Measurements from ENCODE around the gene LYPD4.
A peak's percentile ranks its signal among the peaks of the same experiment; 100 is the strongest.

Gene LYPD4

GRCh38 chr19:41883463-41883820 is 39.0 kb upstream of the LYPD4 start:
- H4K20me1 ChIP-seq (ENCODE audit: insufficient read depth, low read length): no peaks in the 10 kb centered on the region
- H3K4me3 ChIP-seq (ENCODE audit: low read length): peak overlapping the region; percentile 90
- peaks cover 14% of the 10 kb centered on the region for H3F3A ChIP-seq (ENCODE audit: insufficient read depth, low read length)
- no peak for TF ChIP-seq CTCF (IDR thresholded peaks at IDR 0.05; ENCODE audit: low read length)
- no peak for TF ChIP-seq EZH2phosphoT487 (IDR thresholded peaks at IDR 0.05; ENCODE audit: low read length)
- no peak for TF ChIP-seq EZH2 (optimal IDR thresholded peaks at IDR 0.05; ENCODE audit: low read depth, low read length)
- no peaks in the 10 kb centered on the region for H3K9me2 ChIP-seq (replicated peaks; ENCODE audit: insufficient read depth, low read length)
- H3K4me1 ChIP-seq (ENCODE audit: low read length): peaks cover 17% of the 10 kb centered on the region
- H3K27me3 ChIP-seq (replicated peaks; ENCODE audit: insufficient read depth, low read length): no peaks in the 10 kb centered on the region
- peak overlapping the region; percentile 50; the same call in 1 of the 2 replicates for H3K27ac ChIP-seq (ENCODE audit: low read length)
- peak overlapping the region; percentile 85 for H3K9ac ChIP-seq (ENCODE audit: low read length)
- H3K36me3 ChIP-seq (replicated peaks; ENCODE audit: insufficient read depth, low read length): no peaks in the 10 kb centered on the region
- H3K9me3 ChIP-seq (replicated peaks; ENCODE audit: insufficient read depth, low read length): no peaks in the 10 kb centered on the region
- H2AFZ ChIP-seq (ENCODE audit: low read length): peak overlapping the region; percentile 73
- no peak for DNase-seq
- H3K79me2 ChIP-seq (ENCODE audit: low read length): peaks cover 43% of the 10 kb centered on the region
- peak overlapping the region; percentile 85 for H3K4me2 ChIP-seq (ENCODE audit: low read depth, low read length)

GRCh38 chr19:41882568-41883462 is 38.3 kb upstream of the LYPD4 start, which contains the start of gene ARHGEF1:
TSS of gene ARHGEF1 (plus strand) at chr19:41883184. CDS start at chr19:41888083, 4,899 bp downstream.
- Histone ChIP-seq H4K20me1 (ENCODE audit: insufficient read depth, low read length) (no peaks in the 10 kb centered on the region), H3F3A (ENCODE audit: insufficient read depth, low read length) (peaks cover 14% of the 10 kb centered on the region), H3K9ac (ENCODE audit: low read length) (peak within 1 kb of the TSS; percentile 85), H3K9me3 (replicated peaks; ENCODE audit: insufficient read depth, low read length) (no peaks in the 10 kb centered on the region), H3K27me3 (replicated peaks; ENCODE audit: insufficient read depth, low read length) (no peaks in the 10 kb centered on the region), H3K4me3 (ENCODE audit: low read length) (peak within 1 kb of the TSS; percentile 90), H3K27ac (ENCODE audit: low read length) (peak within 1 kb of the TSS; percentile 50; the same call in 1 of the 2 replicates), H3K4me1 (ENCODE audit: low read length) (peaks cover 17% of the 10 kb centered on the region), H3K9me2 (replicated peaks; ENCODE audit: insufficient read depth, low read length) (no peaks in the 10 kb centered on the region), H3K79me2 (ENCODE audit: low read length) (peaks cover 40% of the 10 kb centered on the region), H3K36me3 (replicated peaks; ENCODE audit: insufficient read depth, low read length) (no peaks in the 10 kb centered on the region), H2AFZ (ENCODE audit: low read length) (peak within 1 kb of the TSS; percentile 89), H3K4me2 (ENCODE audit: low read depth, low read length) (peak within 1 kb of the TSS; percentile 85)
- DNase-seq: peak; percentile 46
- no peak for TF ChIP-seq EZH2phosphoT487 (IDR thresholded peaks at IDR 0.05; ENCODE audit: low read length)
- no peak for TF ChIP-seq CTCF (IDR thresholded peaks at IDR 0.05; ENCODE audit: low read length)
- TF ChIP-seq EZH2 (optimal IDR thresholded peaks at IDR 0.05; ENCODE audit: low read depth, low read length): no peak

GRCh38 chr19:41880329-41880708 is 35.8 kb upstream of the LYPD4 start:
- H3K36me3 ChIP-seq (replicated peaks; ENCODE audit: insufficient read depth, low read length): no peaks in the 10 kb centered on the region
- TF ChIP-seq CTCF (IDR thresholded peaks at IDR 0.05; ENCODE audit: low read length): no peak
- TF ChIP-seq EZH2phosphoT487 (IDR thresholded peaks at IDR 0.05; ENCODE audit: low read length): no peak
- no peak for TF ChIP-seq EZH2 (optimal IDR thresholded peaks at IDR 0.05; ENCODE audit: low read depth, low read length)
- DNase-seq: no peak
- no peaks in the 10 kb centered on the region for H4K20me1 ChIP-seq (ENCODE audit: insufficient read depth, low read length)
- H3K4me3 ChIP-seq (ENCODE audit: low read length): no peak overlapping the region
- peaks cover 27% of the 10 kb centered on the region for H3F3A ChIP-seq (ENCODE audit: insufficient read depth, low read length)
- no peaks in the 10 kb centered on the region for H3K9me3 ChIP-seq (replicated peaks; ENCODE audit: insufficient read depth, low read length)
- peaks cover 26% of the 10 kb centered on the region for H3K4me1 ChIP-seq (ENCODE audit: low read length)
- H3K27ac ChIP-seq (ENCODE audit: low read length): no peak overlapping the region
- no peaks in the 10 kb centered on the region for H3K27me3 ChIP-seq (replicated peaks; ENCODE audit: insufficient read depth, low read length)
- H3K79me2 ChIP-seq (ENCODE audit: low read length): peaks cover 15% of the 10 kb centered on the region
- no peak overlapping the region for H3K4me2 ChIP-seq (ENCODE audit: low read depth, low read length)
- H2AFZ ChIP-seq (ENCODE audit: low read length): no peak overlapping the region
- no peak overlapping the region for H3K9ac ChIP-seq (ENCODE audit: low read length)
- H3K9me2 ChIP-seq (replicated peaks; ENCODE audit: insufficient read depth, low read length): no peaks in the 10 kb centered on the region
